B cell (primary cell): ENCODE data around the gene CHPF2. TPM values are rescaled to one million over a fixed set of nuclear protein-coding genes. Genes with fewer than 3 reads are reported as not detected.

Experiments used
- ATAC-seq: fragments of 200-7000 bp; cut with Tn5 transposase; one replicate; pipeline ENCODE4 v1.10.0; 2021; ENCODE audit warnings: low read depth, mild to moderate bottlenecking, moderate number of reproducible peaks, moderate library complexity
- CTCF ChIA-PET: fragments of 350-600 bp; sonication (Branson Sonifier 250); formaldehyde crosslinking; loops from one replicate; lab custom pipeline; 2021; ENCODE audit warnings: antibody characterized with exemption, inconsistent platforms; lab: Charles Lee
- POLR2A ChIA-PET: fragments of 350-600 bp; sonication (Branson Sonifier 250); formaldehyde crosslinking; loops from one replicate; lab custom pipeline; 2021; ENCODE audit warnings: antibody characterized with exemption; lab: Charles Lee
- DNase-seq: peaks from one replicate; pipeline ENCODE4 v3.0.0; 2013
- H2AFZ ChIP-seq: 2 replicates; pipeline ENCODE4 v1.6.1; 2012; ENCODE audit warnings: mild to moderate bottlenecking, low read depth, low read length; ENCODE audit not compliant: insufficient read depth, poor library complexity, severe bottlenecking
- H3K27ac ChIP-seq, 2 donors: 1 replicate in 1 of 2; 2 replicates in 1 of 2; pipeline ENCODE4 v1.5.1; 2012 to 2013; ENCODE audit warnings: low read length in 2 of 2, mild to moderate bottlenecking in 2 of 2, moderate library complexity in 1 of 2
- H3K27me3 ChIP-seq, 4 experiments: fragments of 200-600 bp in 1 of 4; sonication (generic) in 1 of 4; replicated peaks in 1 of 4; 1 replicate in 2 of 4; 2 replicates in 2 of 4; pipeline versions ENCODE4 v1.6.1 to v1.7.0; 2013 to 2016; ENCODE audit warnings: low read length in 3 of 4, mild to moderate bottlenecking in 2 of 4, mixed read lengths in 1 of 4, moderate library complexity in 1 of 4; ENCODE audit not compliant: insufficient read depth in 4 of 4, control insufficient read depth in 3 of 4; ENCODE audit errors: control extremely low read depth in 1 of 4
- H3K36me3 ChIP-seq, 2 experiments: replicated peaks in 1 of 2; 1 replicate in 1 of 2; 2 replicates in 1 of 2; pipeline versions ENCODE4 v1.6.1 to v1.7.1; 2013; ENCODE audit warnings: low read length in 1 of 2; ENCODE audit not compliant: insufficient read depth in 2 of 2, control insufficient read depth in 1 of 2; ENCODE audit errors: control extremely low read depth in 1 of 2, extremely low read depth in 1 of 2
- H3K4me1 ChIP-seq, 2 donors: fragments of 200-600 bp in 1 of 2; sonication (generic) in 1 of 2; 1 replicate in 1 of 2; 2 replicates in 1 of 2; pipeline versions ENCODE4 v1.5.1 to v1.6.1; 2013 to 2017; ENCODE audit warnings: low read length in 2 of 2; ENCODE audit not compliant: control insufficient read depth in 2 of 2, insufficient read depth in 2 of 2
- H3K4me2 ChIP-seq: replicated peaks from 2 replicates; pipeline ENCODE3; 2012; ENCODE audit warnings: mild to moderate bottlenecking, low read depth, low read length; ENCODE audit not compliant: poor library complexity, severe bottlenecking
- H3K4me3 ChIP-seq, 5 experiments: fragments of 200-600 bp in 1 of 5; sonication (generic) in 1 of 5; 1 replicate in 3 of 5; 2 replicates in 2 of 5; pipeline versions ENCODE4 v1.5.1 to v1.7.0; 2011 to 2016; ENCODE audit warnings: low read length in 4 of 5, mild to moderate bottlenecking in 4 of 5, low read depth in 2 of 5, control low read depth in 1 of 5, moderate library complexity in 1 of 5; ENCODE audit not compliant: insufficient read depth in 1 of 5; ENCODE audit errors: control extremely low read depth in 1 of 5, extremely low read depth in 1 of 5
- H3K79me2 ChIP-seq: fragments of 200-600 bp; sonication (generic); one replicate; pipeline ENCODE4 v1.6.0; 2016; ENCODE audit warnings: low read length; ENCODE audit not compliant: control insufficient read depth, insufficient read depth
- H3K9ac ChIP-seq: fragments of 200-600 bp; sonication (generic); 2 replicates; pipeline ENCODE4 v1.6.1; 2017; ENCODE audit warnings: mild to moderate bottlenecking, low read length, moderate library complexity
- H3K9me3 ChIP-seq, 3 donors: one replicate each; pipeline versions ENCODE4 v1.6.1 to v1.7.1; 2013; ENCODE audit warnings: low read length in 2 of 3; ENCODE audit not compliant: control insufficient read depth in 2 of 3, insufficient read depth in 1 of 3; ENCODE audit errors: control extremely low read depth in 1 of 3
- H4K20me1 ChIP-seq: 2 replicates; pipeline ENCODE4 v1.6.0; 2012; ENCODE audit warnings: mild to moderate bottlenecking, low read length; ENCODE audit not compliant: insufficient read depth, control insufficient read depth, poor library complexity, severe bottlenecking
- H3K27ac Mint-ChIP-seq: one replicate; pipeline ENCODE4 v1.8.0; 2021; ENCODE audit warnings: mixed read lengths
- H3K27me3 Mint-ChIP-seq: one replicate; pipeline ENCODE4 v1.8.0; 2021; ENCODE audit warnings: mixed read lengths
- H3K4me1 Mint-ChIP-seq: one replicate; pipeline ENCODE4 v1.8.0; 2021; ENCODE audit warnings: mixed read lengths
- H3K4me3 Mint-ChIP-seq: one replicate; pipeline ENCODE4 v1.8.0; 2021; ENCODE audit warnings: mixed read lengths
- H3K9me3 Mint-ChIP-seq: one replicate; pipeline ENCODE4 v1.8.0; 2022; ENCODE audit warnings: mixed read lengths; ENCODE audit not compliant: insufficient read depth
- EZH2 ChIP-seq: IDR thresholded peaks from 2 replicates; pipeline ENCODE4 v1.6.1; 2012; ENCODE audit warnings: borderline replicate concordance, low read depth, mild to moderate bottlenecking, moderate library complexity, low read length; ENCODE audit not compliant: insufficient read depth, poor library complexity, severe bottlenecking
- WGBS: methylation state at CpG from one replicate; pipeline ENCODE4 v1.1.5; 2013; ENCODE audit warnings: missing lambda C conversion rate; ENCODE audit not compliant: insufficient coverage; 5-methylcytosine and 5-hydroxymethylcytosine counted together
- intact Hi-C: fragments of 100-400 bp; cut with micrococcal nuclease; formaldehyde crosslinking; loops from one replicate; pipeline ENCODE4 v1.10.0; 2022
- polyA plus RNA-seq: library from polyadenylated mRNA; depleted of rRNA; stranded (reverse); fragments of >200 nt; gene quantifications from 2 replicates; pipeline ENCODE4 v1.2.3, GENCODE V29; 2012
- total RNA-seq, 2 donors: library from RNA; stranded (reverse); fragments of 120-200 nt in 1 of 2; gene quantifications; 1 replicate in 1 of 2; 2 replicates in 1 of 2; pipeline versions ENCODE4 v1.2.3 to v1.2.4, GENCODE V29; 2013 to 2022
- TF ChIP-seq, protein P1 (sequence below): fragments of 200-600 bp; IDR thresholded peaks from one replicate; pipeline ENCODE4 v1.8.0; 2022; ENCODE audit warnings: antibody characterized with exemption, mild to moderate bottlenecking

Gene CHPF2
- total and polyA plus RNA-seq, 2 donors (not counting 1 experiment from before 2014, with no cell fraction given) = 39.4 to 39.9 TPM

DNA sequence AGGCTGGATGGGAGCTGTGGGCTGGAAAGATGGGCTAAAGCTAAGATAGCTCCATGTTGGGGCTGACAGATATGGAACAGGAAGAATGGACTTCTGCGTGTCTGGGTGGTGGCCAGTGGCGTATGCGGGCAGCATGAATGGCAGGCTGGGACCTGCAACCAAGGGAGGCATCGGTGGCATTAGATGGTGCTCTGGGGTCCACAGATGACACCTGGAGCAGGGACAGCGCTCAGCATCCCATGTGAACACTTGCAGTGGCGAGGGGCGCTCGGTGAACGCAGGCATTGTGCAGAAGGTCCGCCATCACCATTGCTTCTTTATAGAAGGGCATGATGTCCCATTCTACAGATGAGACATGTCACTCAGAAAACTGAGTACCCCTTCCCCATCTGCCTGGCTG is 37.2 kb downstream of the CHPF2 start:
- H3K4me3 ChIP-seq = no peak overlapping the region
- H3K9me3 ChIP-seq = no peaks in the 10 kb centered on the region
- no peaks in the 10 kb centered on the region for H4K20me1 ChIP-seq
- H2AFZ ChIP-seq = no peak overlapping the region
- H3K27me3 ChIP-seq = peaks cover 0 to 10% (median 0%) of the 10 kb centered on the region in 4 experiments
- ChIA-PET CTCF (no interaction called here), POLR2A (interaction anchor here (0.6 kb wide), 1 partner anchor 281 kb away, joined by 5 read pairs; no protein-coding TSS in a partner anchor)
- DNase-seq = no peak
- H3K4me1 ChIP-seq = no peaks in the 10 kb centered on the region
- no peak overlapping the region for H3K27ac ChIP-seq
- no peak overlapping the region for H3K27ac Mint-ChIP-seq
- H3K79me2 ChIP-seq = no peaks in the 10 kb centered on the region
- H3K4me3 Mint-ChIP-seq = no peak overlapping the region
- no peaks in the 10 kb centered on the region for H3K36me3 ChIP-seq
- no peak for TF ChIP-seq EZH2
- TF ChIP-seq, protein P1, sequence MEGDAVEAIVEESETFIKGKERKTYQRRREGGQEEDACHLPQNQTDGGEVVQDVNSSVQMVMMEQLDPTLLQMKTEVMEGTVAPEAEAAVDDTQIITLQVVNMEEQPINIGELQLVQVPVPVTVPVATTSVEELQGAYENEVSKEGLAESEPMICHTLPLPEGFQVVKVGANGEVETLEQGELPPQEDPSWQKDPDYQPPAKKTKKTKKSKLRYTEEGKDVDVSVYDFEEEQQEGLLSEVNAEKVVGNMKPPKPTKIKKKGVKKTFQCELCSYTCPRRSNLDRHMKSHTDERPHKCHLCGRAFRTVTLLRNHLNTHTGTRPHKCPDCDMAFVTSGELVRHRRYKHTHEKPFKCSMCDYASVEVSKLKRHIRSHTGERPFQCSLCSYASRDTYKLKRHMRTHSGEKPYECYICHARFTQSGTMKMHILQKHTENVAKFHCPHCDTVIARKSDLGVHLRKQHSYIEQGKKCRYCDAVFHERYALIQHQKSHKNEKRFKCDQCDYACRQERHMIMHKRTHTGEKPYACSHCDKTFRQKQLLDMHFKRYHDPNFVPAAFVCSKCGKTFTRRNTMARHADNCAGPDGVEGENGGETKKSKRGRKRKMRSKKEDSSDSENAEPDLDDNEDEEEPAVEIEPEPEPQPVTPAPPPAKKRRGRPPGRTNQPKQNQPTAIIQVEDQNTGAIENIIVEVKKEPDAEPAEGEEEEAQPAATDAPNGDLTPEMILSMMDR = no peak
- no peaks in the 10 kb centered on the region for H3K4me1 Mint-ChIP-seq
- no peak overlapping the region for H3K4me2 ChIP-seq
- no peaks in the 10 kb centered on the region for H3K9me3 Mint-ChIP-seq
- WGBS = 96% methylated on average over 6 of the region's 10 CpGs
- no peak overlapping the region for H3K9ac ChIP-seq
- intact Hi-C loops = no loop called here
- H3K27me3 Mint-ChIP-seq = peaks cover 24% of the 10 kb centered on the region
- no peak for ATAC-seq

DNA sequence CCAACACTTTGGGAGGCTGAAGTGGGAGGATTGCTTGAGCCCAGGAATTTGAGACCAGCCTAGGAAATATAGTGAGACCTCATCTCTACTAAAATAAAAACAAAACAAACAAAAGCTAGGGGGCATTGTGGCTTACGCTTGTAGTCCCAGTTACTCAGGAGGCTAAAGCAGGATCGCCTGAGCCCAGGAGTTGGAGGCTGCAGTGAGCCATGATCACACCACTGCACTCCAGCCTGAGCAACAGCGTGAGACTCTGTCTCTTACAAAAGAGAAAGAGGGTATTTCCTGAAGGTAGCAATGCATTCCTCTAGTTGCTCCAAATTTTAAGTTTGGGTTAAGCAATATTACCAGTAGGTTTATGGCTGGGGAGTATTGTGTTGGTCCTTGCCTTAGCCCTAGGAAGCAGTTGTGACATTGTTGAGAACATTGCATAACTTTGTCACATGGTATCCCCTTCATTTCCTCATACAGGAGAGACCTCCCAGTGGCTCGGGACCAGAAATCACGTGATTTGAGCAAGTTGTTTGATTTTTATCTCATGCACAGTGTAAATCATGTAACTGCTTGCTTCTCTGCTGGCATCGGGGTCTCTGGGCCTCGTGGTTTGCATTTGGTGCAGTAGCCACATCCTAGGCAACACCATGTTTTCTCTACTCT is 39.5 kb downstream of the CHPF2 start:
- H3K27me3 ChIP-seq = peaks cover 0 to 17% (median 2%) of the 10 kb centered on the region in 4 experiments
- no peaks in the 10 kb centered on the region for H4K20me1 ChIP-seq
- CTCF ChIA-PET = no interaction called here
- Mint-ChIP-seq H3K9me3 (no peaks in the 10 kb centered on the region), H3K4me1 (peaks cover 4% of the 10 kb centered on the region), H3K27ac (no peak overlapping the region), H3K27me3 (peaks cover 34% of the 10 kb centered on the region), H3K4me3 (no peak overlapping the region)
- H3K9ac ChIP-seq = no peak overlapping the region
- H2AFZ ChIP-seq = no peak overlapping the region
- TF ChIP-seq, protein P1 = no peak
- no peak for TF ChIP-seq EZH2
- H3K27ac ChIP-seq = no peak overlapping the region
- no peaks in the 10 kb centered on the region for H3K79me2 ChIP-seq
- ATAC-seq (no peak), DNase-seq (no peak)
- POLR2A ChIA-PET = no interaction called here
- no peaks in the 10 kb centered on the region for H3K36me3 ChIP-seq
- no peak overlapping the region for H3K4me3 ChIP-seq
- no peaks in the 10 kb centered on the region for H3K9me3 ChIP-seq
- 46% methylated on average over 6 of the region's 7 CpGs for WGBS
- no peak overlapping the region for H3K4me2 ChIP-seq
- intact Hi-C loops = no loop called here
- peaks cover 0 to 7% of the 10 kb centered on the region in 2 donors for H3K4me1 ChIP-seq
